DOHH2 (cell line): ENCODE results near the gene NDNF.

ENCODE experiments used
- CTCF ChIP-seq: fragments of 200-600 bp; sonication (generic); IDR thresholded peaks from one replicate; pipeline ENCODE4 v1.5.1; 2014; ENCODE audit warnings: antibody characterized with exemption, mild to moderate bottlenecking, low read depth, low read length; ENCODE audit not compliant: poor library complexity, severe bottlenecking
- EZH2phosphoT487 ChIP-seq: fragments of 200-600 bp; sonication (generic); IDR thresholded peaks from 2 replicates; pipeline ENCODE4 v1.6.1; 2017; ENCODE audit warnings: borderline replicate concordance, mild to moderate bottlenecking, antibody characterized with exemption, low read length, moderate library complexity, mixed read lengths

- TF ChIP-seq CTCF: no peak
- TF ChIP-seq EZH2phosphoT487: no peak
Measured at GRCh38 chr4:121069430-121069829, 2.9 kb downstream of the NDNF start.
